OCI-LY7 (cell line): Measurements from ENCODE around the gene HHIP. TPM values are rescaled to one million over a fixed set of nuclear protein-coding genes. Genes with fewer than 3 reads are reported as not detected.

ENCODE experiments used
- BruUV-seq: library from RNA; stranded (reverse); fragments of 400-500 nt; replicated peaks from 2 replicates; lab custom pipeline; 2021; lab: Mats Ljungman, UMichigan
- CTCF ChIA-PET: fragments of 300-600 bp; sonication (Branson Sonifier 250); formaldehyde crosslinking; loops from one replicate; lab custom pipeline; 2022; ENCODE audit warnings: antibody characterized with exemption; ENCODE audit not compliant: unreplicated experiment; lab: Charles Lee
- POLR2A ChIA-PET: fragments of 300-600 bp; sonication (Branson Sonifier 250); formaldehyde crosslinking; loops from one replicate; lab custom pipeline; 2022; ENCODE audit warnings: antibody characterized with exemption; lab: Charles Lee
- DNase-seq: peaks from one replicate; pipeline ENCODE4 v3.0.0-alpha.2; 2015; ENCODE audit warnings: low spot score
- H2AFZ ChIP-seq: fragments of 200-600 bp; sonication (generic), shearing (Covaris generic); 2 replicates; pipeline ENCODE4 v1.6.1; 2014; ENCODE audit warnings: mild to moderate bottlenecking, antibody characterized with exemption, low read length, moderate library complexity
- H3K27ac ChIP-seq: fragments of 200-600 bp; sonication (generic); 2 replicates; pipeline ENCODE4 v1.5.1; 2014; ENCODE audit warnings: mixed run types, low read depth, mild to moderate bottlenecking, moderate library complexity, low read length, inconsistent platforms; ENCODE audit not compliant: poor library complexity, severe bottlenecking
- H3K36me3 ChIP-seq: fragments of 200-600 bp; sonication (generic); 2 replicates; pipeline ENCODE4 v1.6.1; 2014; ENCODE audit warnings: mild to moderate bottlenecking, antibody characterized with exemption, low read length, moderate library complexity, mixed read lengths; ENCODE audit not compliant: insufficient read depth
- H3K4me1 ChIP-seq: fragments of 200-600 bp; sonication (generic); 2 replicates; pipeline ENCODE4 v1.5.1; 2014; ENCODE audit warnings: mild to moderate bottlenecking, low read length; ENCODE audit not compliant: insufficient read depth, poor library complexity, severe bottlenecking
- H3K4me2 ChIP-seq: fragments of 200-600 bp; sonication (generic); 2 replicates; pipeline ENCODE4 v1.6.1; 2014; ENCODE audit warnings: mild to moderate bottlenecking, low read length
- H3K4me3 ChIP-seq: fragments of 200-600 bp; sonication (generic); 2 replicates; pipeline ENCODE4 v1.5.1; 2014; ENCODE audit warnings: mild to moderate bottlenecking, low read depth, low read length; ENCODE audit not compliant: poor library complexity, severe bottlenecking
- H3K79me2 ChIP-seq: fragments of 200-600 bp; sonication (generic); 2 replicates; pipeline ENCODE4 v1.6.1; 2016; ENCODE audit warnings: low read depth, mild to moderate bottlenecking, low read length, moderate library complexity, mixed read lengths; ENCODE audit not compliant: insufficient read depth
- H3K9me2 ChIP-seq: fragments of 200-600 bp; sonication (generic); 2 replicates; pipeline ENCODE4 v1.6.1; 2016; ENCODE audit warnings: mild to moderate bottlenecking, low read length, mixed read lengths; ENCODE audit not compliant: insufficient read depth
- H3K9me3 ChIP-seq: fragments of 200-600 bp; sonication (generic); 2 replicates; pipeline ENCODE4 v1.6.1; 2014; ENCODE audit warnings: mild to moderate bottlenecking, mixed run types, low read length, mixed read lengths
- H4K20me1 ChIP-seq: fragments of 200-600 bp; sonication (generic); 2 replicates; pipeline ENCODE4 v1.6.1; 2014; ENCODE audit warnings: mild to moderate bottlenecking, antibody characterized with exemption, low read length, moderate library complexity, mixed read lengths; ENCODE audit not compliant: insufficient read depth
- EZH2phosphoT487 ChIP-seq: fragments of 200-600 bp; sonication (generic); IDR thresholded peaks from 2 replicates; pipeline ENCODE4 v1.6.1; 2018; ENCODE audit warnings: low read depth, borderline replicate concordance, mild to moderate bottlenecking, mixed run types, antibody characterized with exemption, low read length, moderate library complexity, mixed read lengths
- intact Hi-C: fragments of 100-400 bp; cut with micrococcal nuclease; formaldehyde crosslinking; loops from one replicate; pipeline ENCODE4 v1.10.0; 2022; ENCODE audit not compliant: unreplicated experiment
- total RNA-seq, 2 experiments: library from RNA; depleted of rRNA in 1 of 2; stranded (reverse); fragments of >200 nt in 1 of 2; shearing (Covaris generic) in 1 of 2; gene quantifications; 2 replicates each; pipeline ENCODE4 v1.2.3, GENCODE V29; 2014 to 2022
- TF ChIP-seq, protein P1 (sequence below): fragments of 200-600 bp; sonication (generic); conservative IDR thresholded peaks from 2 replicates; pipeline ENCODE4 v1.5.1; 2014; ENCODE audit warnings: mild to moderate bottlenecking, antibody characterized with exemption, low read length, moderate library complexity, mixed read lengths

The HHIP gene
- total RNA-seq, 2 experiments from 2014 or later: not detected

DNA sequence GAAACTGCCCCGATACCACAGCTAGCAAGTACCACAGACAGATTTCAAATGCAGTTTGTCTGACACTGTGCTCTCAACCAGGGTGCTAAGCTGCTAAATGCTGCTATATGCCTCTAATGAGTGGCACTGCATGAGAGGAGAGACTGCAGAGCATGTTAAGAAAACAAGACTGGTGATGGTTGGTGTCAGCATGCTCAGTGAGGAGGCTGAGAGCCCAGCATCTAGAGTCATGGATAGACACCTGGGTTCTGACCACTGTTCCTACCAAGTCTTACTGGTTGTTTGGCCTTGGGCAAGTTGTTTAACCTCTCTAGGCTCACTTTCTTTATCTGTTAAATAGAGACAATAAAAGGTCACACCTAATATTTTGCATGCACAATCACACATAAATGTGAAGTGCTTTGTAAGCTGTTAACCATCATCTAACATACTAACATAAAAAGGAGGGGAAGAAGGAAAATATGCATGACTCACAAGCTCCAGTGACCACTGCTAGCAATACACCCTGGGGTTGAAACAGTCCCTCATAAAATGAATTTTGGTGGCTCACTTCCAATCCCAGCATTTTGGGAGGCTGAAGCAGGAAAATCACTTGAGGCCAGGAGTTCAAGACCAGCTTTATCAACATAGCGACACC lies 20.7 kb downstream of the HHIP start:
- intact Hi-C loops: no loop called here
- no TSS peak for BruUV-seq

DNA sequence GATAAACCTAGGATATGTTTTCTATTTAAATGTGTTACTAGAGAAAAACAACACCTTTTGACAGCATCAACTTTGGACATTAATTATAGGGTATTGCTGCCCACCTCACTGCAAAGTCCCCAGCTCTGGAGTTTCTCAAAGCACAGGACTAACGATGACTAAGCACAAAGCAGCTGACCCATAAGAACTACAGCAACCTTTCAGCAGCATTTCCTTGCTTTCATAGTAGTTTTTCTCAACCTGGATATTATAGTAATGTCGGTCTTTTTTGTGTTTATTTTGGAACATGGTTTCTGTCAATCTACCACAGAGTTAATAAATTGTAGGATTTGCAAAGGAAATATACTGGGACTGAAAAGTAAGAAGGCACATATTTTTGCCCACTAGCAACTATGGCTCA lies 21.5 kb downstream of the HHIP start:
- no peak overlapping the region for H3K4me2 ChIP-seq
- no peaks in the 10 kb centered on the region for H3K36me3 ChIP-seq
- no peak for TF ChIP-seq EZH2phosphoT487
- TF ChIP-seq, protein P1, sequence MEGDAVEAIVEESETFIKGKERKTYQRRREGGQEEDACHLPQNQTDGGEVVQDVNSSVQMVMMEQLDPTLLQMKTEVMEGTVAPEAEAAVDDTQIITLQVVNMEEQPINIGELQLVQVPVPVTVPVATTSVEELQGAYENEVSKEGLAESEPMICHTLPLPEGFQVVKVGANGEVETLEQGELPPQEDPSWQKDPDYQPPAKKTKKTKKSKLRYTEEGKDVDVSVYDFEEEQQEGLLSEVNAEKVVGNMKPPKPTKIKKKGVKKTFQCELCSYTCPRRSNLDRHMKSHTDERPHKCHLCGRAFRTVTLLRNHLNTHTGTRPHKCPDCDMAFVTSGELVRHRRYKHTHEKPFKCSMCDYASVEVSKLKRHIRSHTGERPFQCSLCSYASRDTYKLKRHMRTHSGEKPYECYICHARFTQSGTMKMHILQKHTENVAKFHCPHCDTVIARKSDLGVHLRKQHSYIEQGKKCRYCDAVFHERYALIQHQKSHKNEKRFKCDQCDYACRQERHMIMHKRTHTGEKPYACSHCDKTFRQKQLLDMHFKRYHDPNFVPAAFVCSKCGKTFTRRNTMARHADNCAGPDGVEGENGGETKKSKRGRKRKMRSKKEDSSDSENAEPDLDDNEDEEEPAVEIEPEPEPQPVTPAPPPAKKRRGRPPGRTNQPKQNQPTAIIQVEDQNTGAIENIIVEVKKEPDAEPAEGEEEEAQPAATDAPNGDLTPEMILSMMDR: no peak
- H3K4me3 ChIP-seq: no peak overlapping the region
- no peaks in the 10 kb centered on the region for H4K20me1 ChIP-seq
- CTCF ChIA-PET: no interaction called here
- no peaks in the 10 kb centered on the region for H3K79me2 ChIP-seq
- POLR2A ChIA-PET: no interaction called here
- intact Hi-C loops: no loop called here
- no peaks in the 10 kb centered on the region for H3K9me3 ChIP-seq
- DNase-seq: no peak
- no peak overlapping the region for H2AFZ ChIP-seq
- no peak overlapping the region for H3K27ac ChIP-seq
- no peaks in the 10 kb centered on the region for H3K9me2 ChIP-seq
- H3K4me1 ChIP-seq: no peaks in the 10 kb centered on the region
- no TSS peak for BruUV-seq

More for the DNA sequence above, 20.7 kb downstream of the HHIP start:
- Histone ChIP-seq H3K36me3 (no peaks in the 10 kb centered on the region), H3K9me3 (no peaks in the 10 kb centered on the region), H3K4me1 (no peaks in the 10 kb centered on the region), H3K4me3 (no peak overlapping the region), H3K4me2 (no peak overlapping the region), H4K20me1 (no peaks in the 10 kb centered on the region), H2AFZ (no peak overlapping the region), H3K27ac (no peak overlapping the region), H3K9me2 (no peaks in the 10 kb centered on the region), H3K79me2 (no peaks in the 10 kb centered on the region)
- CTCF ChIA-PET: no interaction called here
- TF ChIP-seq EZH2phosphoT487: no peak
- TF ChIP-seq, protein P1: no peak
- POLR2A ChIA-PET: no interaction called here
- DNase-seq: no peak

DNA sequence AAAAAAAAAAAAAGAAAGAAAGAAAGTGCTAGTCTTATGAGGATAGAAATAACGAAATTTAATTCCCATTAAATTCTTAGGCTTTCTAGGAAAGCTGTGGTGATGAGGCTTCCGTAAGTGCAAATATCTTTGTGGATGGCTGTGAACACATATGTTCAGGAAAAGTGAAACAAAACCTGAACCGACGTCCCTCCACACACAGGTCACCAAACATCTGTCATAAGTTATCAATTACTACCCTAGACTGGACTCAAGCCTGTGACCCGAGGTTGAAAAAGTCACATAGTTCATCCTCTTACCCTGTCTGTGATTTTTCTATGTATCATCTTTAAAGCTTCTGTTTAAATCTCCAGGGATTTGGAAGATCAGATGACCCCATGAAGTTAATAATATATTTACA lies 24.8 kb downstream of the HHIP start:
- no peak overlapping the region for H3K4me2 ChIP-seq
- no peak overlapping the region for H2AFZ ChIP-seq
- no peaks in the 10 kb centered on the region for H3K9me3 ChIP-seq
- H3K9me2 ChIP-seq: no peaks in the 10 kb centered on the region
- intact Hi-C loops: no loop called here
- ChIA-PET CTCF (no interaction called here), POLR2A (interaction anchor here (1.2 kb wide), 1 partner anchor 9 kb away, joined by 5 read pairs; no protein-coding TSS in a partner anchor)
- H3K4me1 ChIP-seq: no peaks in the 10 kb centered on the region
- BruUV-seq: no TSS peak
- no peak overlapping the region for H3K4me3 ChIP-seq
- no peak overlapping the region for H3K27ac ChIP-seq
- H3K36me3 ChIP-seq: no peaks in the 10 kb centered on the region
- H4K20me1 ChIP-seq: no peaks in the 10 kb centered on the region
- no peaks in the 10 kb centered on the region for H3K79me2 ChIP-seq
- TF ChIP-seq EZH2phosphoT487: no peak
- TF ChIP-seq, protein P1: no peak
- no peak for DNase-seq
